ENCODE results near the gene CTNNBIP1.

Gene CTNNBIP1

GRCh38 chr1:9853249-9853595 lies 56.8 kb downstream of the CTNNBIP1 start:
- no peak for DNase-seq (ENCODE audit: low spot score)

- peak; percentile 43 for DNase-seq (ENCODE audit: low spot score)
Observed at GRCh38 chr1:9852410-9853248, 57.4 kb downstream of the CTNNBIP1 start.

DNA sequence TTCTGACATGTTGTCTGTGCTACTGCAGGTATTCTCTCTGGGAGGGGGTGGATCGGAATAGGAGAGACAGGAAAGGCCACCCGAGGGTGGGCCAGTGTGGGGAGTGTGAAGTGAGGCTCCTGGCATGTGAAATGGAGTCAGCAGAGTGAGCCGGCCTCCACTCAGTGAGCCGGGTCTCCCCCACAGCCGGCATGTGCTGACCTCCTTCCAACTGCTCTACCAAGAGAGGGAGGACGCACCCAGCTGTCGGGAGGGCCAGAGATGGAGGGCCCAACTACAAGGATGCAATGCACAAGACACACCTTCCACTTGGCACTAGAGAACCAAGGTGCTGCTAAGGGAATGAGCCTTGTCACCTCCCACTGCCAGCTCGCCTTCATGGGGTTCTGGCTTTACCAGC lies 58.1 kb downstream of the CTNNBIP1 start:
- DNase-seq (ENCODE audit: low spot score) = no peak

DNA sequence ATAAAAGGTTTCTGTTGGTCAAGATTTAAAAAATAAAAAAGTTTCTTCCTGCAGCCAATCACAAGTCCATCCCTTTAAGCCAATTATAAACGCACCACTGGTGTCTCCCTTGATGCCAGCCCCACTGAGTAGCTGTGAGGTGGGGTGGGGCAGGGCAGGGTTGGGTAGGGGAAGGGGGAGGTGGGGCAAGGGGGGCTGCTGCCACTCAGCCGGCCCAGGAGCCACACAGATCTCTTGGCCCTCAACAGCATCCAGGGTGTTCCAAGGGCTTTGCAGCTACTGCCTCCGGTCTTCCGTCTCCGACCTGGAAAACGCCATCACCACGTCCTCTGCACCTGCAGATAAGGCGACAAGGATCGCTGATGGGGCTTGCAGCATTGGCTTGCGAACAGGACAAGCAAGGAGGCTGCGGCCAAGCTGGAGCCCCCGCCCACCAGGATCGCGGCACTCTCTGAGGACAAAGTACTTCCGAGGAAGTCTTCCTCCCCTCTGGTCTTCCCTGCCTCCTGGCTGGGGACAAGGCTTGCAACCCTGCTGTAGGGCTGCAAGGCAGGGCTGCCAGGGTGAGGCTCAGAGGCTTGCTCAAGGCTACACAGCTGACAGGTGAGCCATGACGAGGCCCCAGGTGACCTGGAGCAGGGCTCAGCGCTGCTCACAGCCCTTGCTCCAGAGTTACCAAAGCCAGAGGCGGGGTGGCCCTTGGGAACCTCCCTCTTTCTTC lies 59.5 kb downstream of the CTNNBIP1 start:
- DNase-seq (ENCODE audit: low spot score) = no peak

GRCh38 chr1:9849691-9850441 lies 60.2 kb downstream of the CTNNBIP1 start:
- no peak for DNase-seq (ENCODE audit: low spot score)

DNA sequence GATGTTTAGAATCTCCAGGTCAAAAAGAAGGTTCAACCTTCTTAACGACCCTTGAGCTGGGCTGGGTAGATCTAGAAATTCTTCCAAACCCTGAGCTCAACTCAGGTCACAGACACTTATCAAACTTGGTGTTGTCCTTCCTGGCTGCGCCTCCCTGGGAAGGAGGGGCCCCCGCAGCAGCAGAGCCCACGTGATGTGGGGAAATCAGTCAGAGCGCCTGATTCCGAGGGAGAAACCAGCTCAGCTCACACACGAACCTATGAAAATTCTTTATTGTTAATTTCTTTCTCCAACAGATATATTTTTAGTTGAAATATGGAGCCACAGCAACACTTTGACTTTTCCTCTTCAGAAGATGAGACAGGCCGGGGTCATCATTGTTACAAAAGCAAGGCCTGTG lies 62.0 kb downstream of the CTNNBIP1 start:
- no peak for DNase-seq (ENCODE audit: low spot score)

- DNase-seq (ENCODE audit: low spot score) = no peak
Observed at GRCh38 chr1:9847269-9847668, 62.8 kb downstream of the CTNNBIP1 start.

DNA sequence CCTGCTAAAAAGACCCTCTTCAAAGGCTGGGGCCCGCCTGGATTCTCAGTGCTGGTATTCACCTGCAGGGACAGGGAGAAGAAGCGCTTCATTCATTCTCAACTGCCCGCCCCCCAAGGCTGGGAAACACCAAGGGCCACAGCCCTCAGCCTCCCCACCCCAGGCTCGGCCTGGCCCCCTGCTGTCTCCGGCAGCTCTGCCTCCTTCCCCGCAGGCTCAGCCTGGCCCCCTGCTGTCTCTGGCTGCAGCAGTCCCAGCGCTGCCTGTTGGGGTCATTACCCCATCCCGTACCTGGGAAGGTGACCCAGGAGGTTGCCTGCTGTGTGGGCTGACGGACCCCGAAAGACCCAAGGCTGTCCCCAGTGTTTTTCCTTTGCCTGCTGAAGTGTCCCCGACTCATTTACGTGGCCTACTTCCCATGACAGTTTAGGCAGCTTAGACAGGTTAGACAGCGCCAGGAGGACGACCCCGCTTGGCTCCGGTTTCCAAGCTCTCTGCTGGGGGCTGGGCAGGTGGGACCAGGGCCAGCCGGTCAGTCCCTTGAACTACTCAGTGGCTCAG lies 63.4 kb downstream of the CTNNBIP1 start:
- no peak for DNase-seq (ENCODE audit: low spot score)

DNA sequence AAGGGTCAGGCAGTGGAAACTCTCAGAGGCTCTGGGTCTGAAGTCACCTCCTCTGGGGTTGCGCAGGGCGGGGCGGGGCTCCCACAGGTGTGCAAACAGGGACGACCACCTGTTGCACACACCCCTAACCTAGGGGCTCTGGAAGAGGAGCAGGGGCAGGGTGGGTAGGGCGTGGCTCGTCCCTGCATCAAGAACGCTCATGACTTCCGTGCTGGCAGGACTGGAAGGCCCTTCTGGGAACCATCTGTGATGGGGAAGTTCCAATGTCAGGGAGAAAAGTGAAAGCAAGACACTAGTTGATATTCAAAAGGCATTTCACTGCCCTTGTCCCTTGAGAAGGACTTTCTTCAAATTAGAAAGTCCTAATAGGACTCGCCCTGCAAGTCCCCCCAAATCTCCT lies 64.2 kb downstream of the CTNNBIP1 start:
- DNase-seq (ENCODE audit: low spot score) = no peak

DNA sequence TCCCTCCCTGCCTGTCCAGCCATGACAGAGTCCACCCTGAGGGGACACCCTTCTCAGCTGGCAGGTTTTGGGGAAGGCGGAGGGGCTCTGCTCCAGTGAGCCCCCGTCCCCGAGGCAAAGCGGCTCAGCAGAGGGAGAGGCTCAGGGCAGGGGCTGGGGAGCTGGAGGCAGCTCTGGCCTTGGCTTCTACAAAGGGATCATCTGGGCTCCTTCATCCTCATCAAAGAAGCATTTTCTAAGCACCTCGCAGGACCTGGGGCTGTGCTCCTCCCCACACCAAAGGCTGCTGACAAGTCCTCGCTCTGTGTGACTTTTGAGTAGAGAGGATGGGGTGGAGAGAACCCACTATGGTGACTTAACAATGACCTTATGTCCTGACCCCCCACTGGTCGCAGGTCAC lies 65.3 kb downstream of the CTNNBIP1 start:
- no peak for DNase-seq (ENCODE audit: low spot score)

DNA sequence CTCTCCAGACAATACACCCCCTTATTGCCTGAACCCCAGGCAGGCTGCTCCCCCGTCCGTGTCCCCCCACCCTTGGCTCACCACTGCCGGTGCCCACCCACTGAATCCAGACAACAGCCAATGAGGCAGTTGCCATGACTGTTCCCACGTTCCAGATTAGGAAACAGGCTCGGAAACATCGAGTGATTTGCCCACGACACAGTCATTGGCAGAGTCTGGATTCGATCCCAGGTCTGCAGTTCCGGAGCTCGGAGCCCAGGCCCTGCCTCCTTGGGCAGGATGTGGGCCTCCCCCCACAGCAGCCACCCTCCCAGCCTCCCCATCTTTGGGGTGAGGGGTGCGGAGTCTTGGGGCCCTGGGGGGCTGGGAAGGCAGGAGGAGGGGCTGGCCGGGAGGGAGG lies 66.0 kb downstream of the CTNNBIP1 start:
- peak; percentile 50 for DNase-seq (ENCODE audit: low spot score)

GRCh38 chr1:9843576-9843945 lies 66.5 kb downstream of the CTNNBIP1 start:
- no peak for DNase-seq (ENCODE audit: low spot score)

GRCh38 chr1:9842781-9843575 lies 67.1 kb downstream of the CTNNBIP1 start:
- DNase-seq (ENCODE audit: low spot score) = no peak

GRCh38 chr1:9842073-9842711 lies 67.9 kb downstream of the CTNNBIP1 start:
- DNase-seq (ENCODE audit: low spot score) = no peak

GRCh38 chr1:9841460-9841859 lies 68.6 kb downstream of the CTNNBIP1 start:
- no peak for DNase-seq (ENCODE audit: low spot score)

DNA sequence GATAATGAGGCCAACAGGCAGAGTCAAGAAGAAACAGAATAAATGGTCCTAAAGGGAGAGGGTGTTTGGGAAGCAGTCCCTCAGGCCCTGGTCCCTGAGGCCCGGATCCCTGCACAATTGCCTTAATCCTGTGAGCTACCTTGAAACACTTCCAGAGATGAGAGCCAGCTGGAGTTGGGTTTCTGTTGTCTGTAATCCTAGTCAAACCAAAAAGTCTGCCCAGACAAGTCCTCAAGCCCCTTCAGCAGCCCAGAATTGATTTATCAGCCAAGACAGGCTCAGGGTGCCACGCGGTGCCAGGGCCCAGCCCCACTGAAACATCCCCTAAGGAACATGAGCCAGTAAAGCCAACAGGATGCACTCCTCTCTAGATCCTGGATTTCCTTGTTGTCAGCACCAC lies 69.9 kb downstream of the CTNNBIP1 start:
- no peak for DNase-seq (ENCODE audit: low spot score)

DNA sequence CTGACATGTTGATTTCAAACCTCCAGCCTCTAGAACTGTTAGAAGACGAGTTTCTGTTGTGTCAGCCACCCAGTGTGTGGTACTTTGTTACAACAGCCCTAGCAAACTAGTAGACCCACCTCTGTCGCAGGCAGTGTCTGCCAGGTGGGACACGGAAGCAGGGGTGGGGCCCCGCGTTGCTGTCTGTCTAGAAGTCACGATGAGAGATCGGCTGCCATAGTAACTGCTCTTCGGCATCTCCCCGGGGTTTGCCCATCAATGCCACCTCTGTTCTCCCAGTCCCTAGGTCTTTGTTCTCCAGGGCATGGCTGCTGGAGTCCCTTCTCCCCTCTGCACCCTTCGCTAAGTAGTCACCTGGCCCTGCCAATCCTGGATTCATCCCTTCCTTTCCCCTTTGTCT lies 71.1 kb downstream of the CTNNBIP1 start:
- no peak for DNase-seq (ENCODE audit: low spot score)

GRCh38 chr1:9836632-9836960 lies 73.5 kb downstream of the CTNNBIP1 start:
- DNase-seq (ENCODE audit: low spot score) = no peak

- peak; percentile 36 for DNase-seq (ENCODE audit: low spot score)
Observed at GRCh38 chr1:9835758-9836631, 74.1 kb downstream of the CTNNBIP1 start.

DNA sequence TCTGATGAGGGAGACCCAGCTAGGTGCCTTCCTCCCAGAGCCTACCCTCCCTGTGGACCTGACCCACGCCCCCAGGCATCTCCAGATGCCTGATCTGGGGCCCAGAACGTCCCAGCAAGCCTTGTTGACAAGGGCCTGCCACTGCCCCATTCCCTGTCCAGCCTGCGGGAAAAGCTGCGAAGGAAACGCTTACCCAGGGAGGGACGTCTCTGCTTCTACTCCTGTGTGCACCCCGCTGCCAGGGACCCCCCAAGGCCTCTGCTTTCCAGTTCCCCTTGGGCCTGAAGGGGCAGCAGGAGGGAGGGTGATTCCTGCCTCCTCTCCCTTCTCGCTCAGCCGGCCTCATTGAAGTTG lies 74.7 kb downstream of the CTNNBIP1 start:
- peak; percentile 3 for DNase-seq (ENCODE audit: low spot score)

- no peak for DNase-seq (ENCODE audit: low spot score)
Observed at GRCh38 chr1:9833632-9834031, 76.4 kb downstream of the CTNNBIP1 start.
